Activated T-cell treated with anti-CD3 and anti-CD28 coated beads for 24 hours (primary cell): ENCODE data around the gene ARL4D.
"Not testable (repeated sequence)": the region's sequence is repeated elsewhere in the genome, so short reads cannot be mapped to it uniquely, and the experiment has no call there.

ENCODE experiments used
- DNase-seq: peaks from one replicate; pipeline ENCODE4 v3.0.0-alpha.2; 2020; ENCODE audit warnings: low read depth

ARL4D gene

GRCh38 chr17:43395165-43395564 is 3.6 kb upstream of the ARL4D start:
- no peak for DNase-seq

- no peak for DNase-seq
Measured at GRCh38 chr17:43396491-43397060, 2.2 kb upstream of the ARL4D start.

GRCh38 chr17:43399839-43400328 is 1.1 kb downstream of the ARL4D start:
- DNase-seq: no peak

GRCh38 chr17:43400943-43401717 is 2.3 kb downstream of the ARL4D start:
- no peak for DNase-seq

GRCh38 chr17:43402078-43402477 is 3.3 kb downstream of the ARL4D start:
- no peak for DNase-seq

GRCh38 chr17:43402567-43402966 is 3.8 kb downstream of the ARL4D start:
- DNase-seq: no peak

GRCh38 chr17:43403846-43404245 is 5.1 kb downstream of the ARL4D start:
- no peak for DNase-seq

- DNase-seq: no peak
Measured at GRCh38 chr17:43405861-43406260, 7.1 kb downstream of the ARL4D start.

GRCh38 chr17:43406676-43407645 is 8.2 kb downstream of the ARL4D start:
- no peak for DNase-seq

- DNase-seq: no peak
Measured at GRCh38 chr17:43409131-43409530, 10.3 kb downstream of the ARL4D start.

- DNase-seq: no peak
Measured at GRCh38 chr17:43410557-43411368, 12.0 kb downstream of the ARL4D start.

- no peak for DNase-seq
Measured at GRCh38 chr17:43411369-43411677, 12.5 kb downstream of the ARL4D start.

GRCh38 chr17:43411749-43412148 is 13.0 kb downstream of the ARL4D start:
- DNase-seq: no peak

GRCh38 chr17:43412166-43412565 is 13.4 kb downstream of the ARL4D start:
- DNase-seq: no peak

GRCh38 chr17:43416998-43417890 is 18.5 kb downstream of the ARL4D start:
- DNase-seq: no peak

- no peak for DNase-seq
Measured at GRCh38 chr17:43418441-43419374, 19.9 kb downstream of the ARL4D start.

GRCh38 chr17:43419375-43419882 is 20.6 kb downstream of the ARL4D start:
- DNase-seq: not testable (repeated sequence)

- no peak for DNase-seq
Measured at GRCh38 chr17:43423777-43424455, 25.1 kb downstream of the ARL4D start.
